ENCODE measurements around the gene BACE1.

DNA sequence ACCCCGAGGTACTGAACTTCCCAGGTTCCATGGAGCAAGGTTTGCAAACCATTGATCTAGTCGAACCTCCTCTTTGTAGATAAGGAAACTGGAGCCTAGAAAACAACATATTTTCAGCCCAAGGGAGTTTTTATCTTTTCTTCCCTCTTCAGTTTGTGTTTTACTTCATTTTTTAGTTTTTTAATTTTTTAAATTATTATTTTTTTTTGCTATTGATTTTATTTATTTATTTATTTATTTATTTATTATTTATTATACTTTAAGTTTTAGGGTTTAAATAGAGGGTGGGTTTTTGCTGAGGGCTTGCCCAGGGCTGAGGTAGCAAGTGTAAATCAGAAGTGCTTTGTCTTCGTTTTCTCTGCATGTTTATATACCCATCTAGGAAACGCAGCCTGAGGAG lies 38.5 kb upstream of the BACE1 start:
- TF ChIP-seq CTCF (conservative IDR thresholded peaks at IDR 0.05): no peak
- no peak for TF ChIP-seq ZFX (IDR thresholded peaks at IDR 0.05)

Data from C4-2B (cell line).